Activated T-cell treated with anti-CD3 and anti-CD28 coated beads for 24 hours (primary cell): Measurements from ENCODE around the gene CHMP4B.

Experiments used
- DNase-seq: peaks from one replicate; pipeline ENCODE4 v3.0.0-alpha.2; 2020; ENCODE audit warnings: low read depth

CHMP4B gene

GRCh38 chr20:33900521-33901131 is 89.5 kb downstream of the CHMP4B start:
- DNase-seq = no peak

- no peak for DNase-seq
Measured at GRCh38 chr20:33901132-33901523, 90.0 kb downstream of the CHMP4B start.

GRCh38 chr20:33902011-33902410 is 90.9 kb downstream of the CHMP4B start:
- DNase-seq = no peak
